Common myeloid progenitor, CD34-positive (primary cell): Measurements from ENCODE around the gene ATG4B.
A peak's percentile ranks its signal among the peaks of the same experiment; 100 is the strongest.

Source experiments
- CTCF ChIA-PET: fragments of 350-600 bp; sonication (Branson Sonifier 250); formaldehyde crosslinking; loops from one replicate; lab custom pipeline; 2021; ENCODE audit warnings: antibody characterized with exemption; lab: Charles Lee
- POLR2A ChIA-PET: fragments of 350-600 bp; sonication (Branson Sonifier 250); formaldehyde crosslinking; loops from one replicate; lab custom pipeline; 2021; ENCODE audit warnings: antibody characterized with exemption; lab: Charles Lee
- DNase-seq, 3 donors: peaks; one replicate each; pipeline versions ENCODE4 v3.0.0 to v3.0.0-alpha.2; 2013
- H3K27ac ChIP-seq, 2 experiments: 1 replicate in 1 of 2; 2 replicates in 1 of 2; pipeline ENCODE4 v1.7.0; 2013; ENCODE audit warnings: inconsistent platforms in 2 of 2, low read length in 2 of 2, mild to moderate bottlenecking in 2 of 2, low read depth in 1 of 2, moderate library complexity in 1 of 2; ENCODE audit not compliant: severe bottlenecking in 2 of 2, insufficient read depth in 1 of 2, poor library complexity in 1 of 2
- H3K27me3 ChIP-seq, 5 experiments: replicated peaks in 2 of 5; 1 replicate in 3 of 5; 2 replicates in 2 of 5; pipeline versions ENCODE4 v1.6.1 to v1.7.0; 2013; ENCODE audit warnings: low read length in 4 of 5, mild to moderate bottlenecking in 2 of 5, moderate library complexity in 2 of 5, inconsistent platforms in 1 of 5; ENCODE audit not compliant: insufficient read depth in 5 of 5, control insufficient read depth in 4 of 5
- H3K36me3 ChIP-seq, 4 experiments: 1 replicate in 2 of 4; 2 replicates in 2 of 4; pipeline versions ENCODE4 v1.6.1 to v1.7.0; 2013; ENCODE audit warnings: low read length in 3 of 4, control low read depth in 1 of 4, mild to moderate bottlenecking in 1 of 4; ENCODE audit not compliant: control insufficient read depth in 4 of 4, insufficient read depth in 4 of 4
- H3K4me1 ChIP-seq, 4 experiments: 1 replicate in 3 of 4; 2 replicates in 1 of 4; pipeline versions ENCODE4 v1.6.1 to v1.7.1; 2013; ENCODE audit warnings: low read length in 3 of 4, mild to moderate bottlenecking in 3 of 4, control low read depth in 1 of 4, inconsistent platforms in 1 of 4, moderate library complexity in 1 of 4; ENCODE audit not compliant: control insufficient read depth in 4 of 4, insufficient read depth in 4 of 4; ENCODE audit errors: control extremely low read depth in 1 of 4
- H3K4me3 ChIP-seq, 7 experiments: 1 replicate in 4 of 7; 2 replicates in 3 of 7; pipeline versions ENCODE4 v1.5.1 to v1.7.0; 2013; ENCODE audit warnings: mild to moderate bottlenecking in 7 of 7, low read length in 6 of 7, moderate library complexity in 6 of 7, inconsistent platforms in 2 of 7, low read depth in 2 of 7, control low read depth in 1 of 7; ENCODE audit not compliant: insufficient read depth in 4 of 7, control insufficient read depth in 1 of 7; ENCODE audit errors: extremely low read depth in 1 of 7
- H3K9me3 ChIP-seq, 5 experiments: 1 replicate in 4 of 5; 2 replicates in 1 of 5; pipeline versions ENCODE4 v1.6.1 to v1.7.1; 2013; ENCODE audit warnings: low read length in 4 of 5, mild to moderate bottlenecking in 2 of 5, inconsistent platforms in 1 of 5, low read depth in 1 of 5, moderate library complexity in 1 of 5; ENCODE audit not compliant: control insufficient read depth in 4 of 5, insufficient read depth in 2 of 5; ENCODE audit errors: control extremely low read depth in 1 of 5
- WGBS: methylation state at CpG from one replicate; pipeline ENCODE4 v1.1.5; 2013; ENCODE audit not compliant: insufficient coverage; 5-methylcytosine and 5-hydroxymethylcytosine counted together

Gene ATG4B

GRCh38 chr2:241606186-241606585 lies 31.3 kb upstream of the ATG4B start:
- peaks cover 0 to 60% (median 34%) of the 10 kb centered on the region in 4 experiments for H3K36me3 ChIP-seq

GRCh38 chr2:241607162-241607885 lies 30.2 kb upstream of the ATG4B start:
- Histone ChIP-seq H3K4me1 (peaks cover 0 to 24% (median 21%) of the 10 kb centered on the region in 4 experiments), H3K9me3 (no peaks in the 10 kb centered on the region), H3K27ac (no peak overlapping the region), H3K27me3 (no peaks in the 10 kb centered on the region), H3K36me3 (peaks cover 0 to 51% (median 26%) of the 10 kb centered on the region in 4 experiments), H3K4me3 (no peak overlapping the region)
- POLR2A ChIA-PET, result no interaction called here
- 94% methylated on average over 27 of the region's 27 CpGs for WGBS
- no peak for DNase-seq
- CTCF ChIA-PET, result interaction anchor here (1.0 to 1.1 kb wide), 2 partner anchors 9 to 12 kb away, joined by 3 to 4 read pairs; no protein-coding TSS in a partner anchor

More at GRCh38 chr2:241606186-241606585, 31.3 kb upstream of the ATG4B start:
- Histone ChIP-seq H3K27me3 (no peaks in the 10 kb centered on the region), H3K4me1 (peaks cover 0 to 24% (median 21%) of the 10 kb centered on the region in 4 experiments), H3K4me3 (no peak overlapping the region), H3K9me3 (no peaks in the 10 kb centered on the region), H3K27ac (no peak overlapping the region)
- DNase-seq, result no peak
- POLR2A ChIA-PET, result no interaction called here
- CTCF ChIA-PET, result interaction anchor here (1.0 kb wide), 1 partner anchor 11 kb away, joined by 3 read pairs; no protein-coding TSS in a partner anchor
- WGBS, result over 99% methylated on average over 8 of the region's 8 CpGs

- Histone ChIP-seq H3K4me1 (peaks cover 0 to 24% (median 21%) of the 10 kb centered on the region in 4 experiments), H3K36me3 (peaks cover 0 to 47% (median 19%) of the 10 kb centered on the region in 4 experiments), H3K4me3 (peak overlapping the region in 2 of 7 experiments; percentile 8 to 13), H3K27ac (no peak overlapping the region), H3K9me3 (no peaks in the 10 kb centered on the region), H3K27me3 (no peaks in the 10 kb centered on the region)
- WGBS, result 58% methylated on average over 10 of the region's 10 CpGs
- POLR2A ChIA-PET, result no interaction called here
- no peak for DNase-seq
- CTCF ChIA-PET, result interaction anchor here (0.8 kb wide), 1 partner anchor 14 kb away, joined by 4 read pairs; no protein-coding TSS in a partner anchor
These were observed 28.6 kb upstream of the ATG4B start for GRCh38 chr2:241608881-241609280.

- POLR2A ChIA-PET, result interaction anchor here (0.6 kb wide), 1 partner anchor 14 kb away, joined by 4 read pairs; no protein-coding TSS in a partner anchor
These were observed 27.4 kb upstream of the ATG4B start for GRCh38 chr2:241609859-241610793.

GRCh38 chr2:241611062-241611461 lies 26.4 kb upstream of the ATG4B start:
- CTCF ChIA-PET, result interaction anchor here (1.0 to 1.1 kb wide), 2 partner anchors 15 to 25 kb away, joined by 4 read pairs; no protein-coding TSS in a partner anchor
- Histone ChIP-seq H3K36me3 (peaks cover 0 to 35% (median 10%) of the 10 kb centered on the region in 4 experiments), H3K27me3 (no peaks in the 10 kb centered on the region), H3K4me3 (no peak overlapping the region), H3K27ac (no peak overlapping the region), H3K9me3 (no peaks in the 10 kb centered on the region), H3K4me1 (peaks cover 0 to 24% (median 21%) of the 10 kb centered on the region in 4 experiments)
- no peak for DNase-seq
- 98% methylated on average over 11 of the region's 13 CpGs for WGBS
- POLR2A ChIA-PET, result no interaction called here

More at GRCh38 chr2:241609859-241610793, 27.4 kb upstream of the ATG4B start:
- H3K4me1 ChIP-seq, result peaks cover 0 to 24% (median 21%) of the 10 kb centered on the region in 4 experiments
- no peaks in the 10 kb centered on the region for H3K9me3 ChIP-seq
- 7% methylated on average over 68 of the region's 76 CpGs for WGBS
- H3K4me3 ChIP-seq, result peak overlapping the region; percentile 29 to 73 (median 57)
- peak overlapping the region in 1 of 2 experiments; percentile 25 for H3K27ac ChIP-seq
- no peaks in the 10 kb centered on the region for H3K27me3 ChIP-seq
- peaks cover 0 to 44% (median 15%) of the 10 kb centered on the region in 4 experiments for H3K36me3 ChIP-seq
- CTCF ChIA-PET, result interaction anchor here (0.8 to 1.6 kb wide), 5 partner anchors 12 to 25 kb away, joined by 3 to 4 read pairs (median 4); no protein-coding TSS in a partner anchor
- peak; percentile 94 to 97 (median 96) for DNase-seq

GRCh38 chr2:241612156-241613016 lies 25.1 kb upstream of the ATG4B start:
- 99% methylated on average over 12 of the region's 20 CpGs for WGBS
- POLR2A ChIA-PET, result no interaction called here
- H3K36me3 ChIP-seq, result peaks cover 0 to 25% (median 1%) of the 10 kb centered on the region in 4 experiments
- peaks cover 0 to 31% (median 26%) of the 10 kb centered on the region in 4 experiments for H3K4me1 ChIP-seq
- H3K9me3 ChIP-seq, result no peaks in the 10 kb centered on the region
- no peak overlapping the region for H3K27ac ChIP-seq
- H3K27me3 ChIP-seq, result no peaks in the 10 kb centered on the region
- DNase-seq, result no peak
- no peak overlapping the region for H3K4me3 ChIP-seq
- CTCF ChIA-PET, result interaction anchor here (0.7 to 1.0 kb wide), 2 partner anchors 13 to 177 kb away, joined by 3 read pairs; no protein-coding TSS in a partner anchor
